Measurements from ENCODE around the gene LDHAL6A. TPM values are rescaled to one million over a fixed set of nuclear protein-coding genes. Genes with fewer than 3 reads are reported as not detected.
A peak's percentile ranks its signal among the peaks of the same experiment; 100 is the strongest.

LDHAL6A gene
- total and polyA plus RNA-seq, 2 of the 13 experiments (the other 11 are each of a cell fraction or from before 2014, with no cell fraction given): not detected

GRCh38 chr11:18526521-18527296, 71.1 kb downstream of the LDHAL6A start, which contains the start of gene TSG101 (continued):
- TF ChIP-seq, protein P1, sequence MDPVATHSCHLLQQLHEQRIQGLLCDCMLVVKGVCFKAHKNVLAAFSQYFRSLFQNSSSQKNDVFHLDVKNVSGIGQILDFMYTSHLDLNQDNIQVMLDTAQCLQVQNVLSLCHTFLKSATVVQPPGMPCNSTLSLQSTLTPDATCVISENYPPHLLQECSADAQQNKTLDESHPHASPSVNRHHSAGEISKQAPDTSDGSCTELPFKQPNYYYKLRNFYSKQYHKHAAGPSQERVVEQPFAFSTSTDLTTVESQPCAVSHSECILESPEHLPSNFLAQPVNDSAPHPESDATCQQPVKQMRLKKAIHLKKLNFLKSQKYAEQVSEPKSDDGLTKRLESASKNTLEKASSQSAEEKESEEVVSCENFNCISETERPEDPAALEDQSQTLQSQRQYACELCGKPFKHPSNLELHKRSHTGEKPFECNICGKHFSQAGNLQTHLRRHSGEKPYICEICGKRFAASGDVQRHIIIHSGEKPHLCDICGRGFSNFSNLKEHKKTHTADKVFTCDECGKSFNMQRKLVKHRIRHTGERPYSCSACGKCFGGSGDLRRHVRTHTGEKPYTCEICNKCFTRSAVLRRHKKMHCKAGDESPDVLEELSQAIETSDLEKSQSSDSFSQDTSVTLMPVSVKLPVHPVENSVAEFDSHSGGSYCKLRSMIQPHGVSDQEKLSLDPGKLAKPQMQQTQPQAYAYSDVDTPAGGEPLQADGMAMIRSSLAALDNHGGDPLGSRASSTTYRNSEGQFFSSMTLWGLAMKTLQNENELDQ (CRISPR knock-in tag; IDR thresholded peaks at IDR 0.05; ENCODE audit: borderline replicate concordance): no peak
- TF ChIP-seq, protein P2, sequence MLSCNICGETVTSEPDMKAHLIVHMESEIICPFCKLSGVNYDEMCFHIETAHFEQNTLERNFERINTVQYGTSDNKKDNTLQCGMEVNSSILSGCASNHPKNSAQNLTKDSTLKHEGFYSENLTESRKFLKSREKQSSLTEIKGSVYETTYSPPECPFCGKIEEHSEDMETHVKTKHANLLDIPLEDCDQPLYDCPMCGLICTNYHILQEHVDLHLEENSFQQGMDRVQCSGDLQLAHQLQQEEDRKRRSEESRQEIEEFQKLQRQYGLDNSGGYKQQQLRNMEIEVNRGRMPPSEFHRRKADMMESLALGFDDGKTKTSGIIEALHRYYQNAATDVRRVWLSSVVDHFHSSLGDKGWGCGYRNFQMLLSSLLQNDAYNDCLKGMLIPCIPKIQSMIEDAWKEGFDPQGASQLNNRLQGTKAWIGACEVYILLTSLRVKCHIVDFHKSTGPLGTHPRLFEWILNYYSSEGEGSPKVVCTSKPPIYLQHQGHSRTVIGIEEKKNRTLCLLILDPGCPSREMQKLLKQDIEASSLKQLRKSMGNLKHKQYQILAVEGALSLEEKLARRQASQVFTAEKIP (CRISPR knock-in tag; IDR thresholded peaks at IDR 0.05; ENCODE audit: borderline replicate concordance): no peak
- TF ChIP-seq ZNF766 (CRISPR knock-in tag; IDR thresholded peaks at IDR 0.05; ENCODE audit: borderline replicate concordance) (peak; percentile 52; the same call in 1 of the 2 replicates), ZNF430 (CRISPR knock-in tag; IDR thresholded peaks at IDR 0.05) (peak; percentile 60), NFATC3 (CRISPR knock-in tag; IDR thresholded peaks at IDR 0.05) (0 out of 2 replicates have a peak, but pooled peaks have one; percentile 69), ZNF7 (CRISPR knock-in tag; IDR thresholded peaks at IDR 0.05) (no peak), ZNF362 (CRISPR knock-in tag; IDR thresholded peaks at IDR 0.05; ENCODE audit: borderline replicate concordance) (peak; percentile 50; the same call in 1 of the 2 replicates), ZNF460 (CRISPR knock-in tag; IDR thresholded peaks at IDR 0.05; ENCODE audit: borderline replicate concordance) (no peak; the same call in 1 of the 2 replicates), PITX1 (CRISPR knock-in tag; IDR thresholded peaks at IDR 0.05) (peak; percentile 72), ZNF224 (CRISPR knock-in tag; IDR thresholded peaks at IDR 0.05) (no peak), POLR2AphosphoS2 (IDR thresholded peaks at IDR 0.05; ENCODE audit: low read depth, low read length) (peak; percentile 53; the same call in 1 of the 2 replicates), EHMT2 (IDR thresholded peaks at IDR 0.05; ENCODE audit: borderline replicate concordance, low read depth, low read length) (no peak), CHD4 (IDR thresholded peaks at IDR 0.05; ENCODE audit: borderline replicate concordance, low read length) (no peak), THAP11 (CRISPR knock-in tag; IDR thresholded peaks at IDR 0.05) (peak; percentile 93), ZBTB21 (CRISPR knock-in tag; IDR thresholded peaks at IDR 0.05) (peak; percentile 56; the same call in 1 of the 2 replicates), SRSF4 (IDR thresholded peaks at IDR 0.05; ENCODE audit: low read depth, low read length, poor library complexity, severe bottlenecking) (no peak), NCOA2 (CRISPR knock-in tag; IDR thresholded peaks at IDR 0.05) (no peak; the same call in 1 of the 2 replicates)
- TF ChIP-seq, protein P3, sequence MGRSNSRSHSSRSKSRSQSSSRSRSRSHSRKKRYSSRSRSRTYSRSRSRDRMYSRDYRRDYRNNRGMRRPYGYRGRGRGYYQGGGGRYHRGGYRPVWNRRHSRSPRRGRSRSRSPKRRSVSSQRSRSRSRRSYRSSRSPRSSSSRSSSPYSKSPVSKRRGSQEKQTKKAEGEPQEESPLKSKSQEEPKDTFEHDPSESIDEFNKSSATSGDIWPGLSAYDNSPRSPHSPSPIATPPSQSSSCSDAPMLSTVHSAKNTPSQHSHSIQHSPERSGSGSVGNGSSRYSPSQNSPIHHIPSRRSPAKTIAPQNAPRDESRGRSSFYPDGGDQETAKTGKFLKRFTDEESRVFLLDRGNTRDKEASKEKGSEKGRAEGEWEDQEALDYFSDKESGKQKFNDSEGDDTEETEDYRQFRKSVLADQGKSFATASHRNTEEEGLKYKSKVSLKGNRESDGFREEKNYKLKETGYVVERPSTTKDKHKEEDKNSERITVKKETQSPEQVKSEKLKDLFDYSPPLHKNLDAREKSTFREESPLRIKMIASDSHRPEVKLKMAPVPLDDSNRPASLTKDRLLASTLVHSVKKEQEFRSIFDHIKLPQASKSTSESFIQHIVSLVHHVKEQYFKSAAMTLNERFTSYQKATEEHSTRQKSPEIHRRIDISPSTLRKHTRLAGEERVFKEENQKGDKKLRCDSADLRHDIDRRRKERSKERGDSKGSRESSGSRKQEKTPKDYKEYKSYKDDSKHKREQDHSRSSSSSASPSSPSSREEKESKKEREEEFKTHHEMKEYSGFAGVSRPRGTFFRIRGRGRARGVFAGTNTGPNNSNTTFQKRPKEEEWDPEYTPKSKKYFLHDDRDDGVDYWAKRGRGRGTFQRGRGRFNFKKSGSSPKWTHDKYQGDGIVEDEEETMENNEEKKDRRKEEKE (IDR thresholded peaks at IDR 0.05): no peak
- TF ChIP-seq, protein P4, sequence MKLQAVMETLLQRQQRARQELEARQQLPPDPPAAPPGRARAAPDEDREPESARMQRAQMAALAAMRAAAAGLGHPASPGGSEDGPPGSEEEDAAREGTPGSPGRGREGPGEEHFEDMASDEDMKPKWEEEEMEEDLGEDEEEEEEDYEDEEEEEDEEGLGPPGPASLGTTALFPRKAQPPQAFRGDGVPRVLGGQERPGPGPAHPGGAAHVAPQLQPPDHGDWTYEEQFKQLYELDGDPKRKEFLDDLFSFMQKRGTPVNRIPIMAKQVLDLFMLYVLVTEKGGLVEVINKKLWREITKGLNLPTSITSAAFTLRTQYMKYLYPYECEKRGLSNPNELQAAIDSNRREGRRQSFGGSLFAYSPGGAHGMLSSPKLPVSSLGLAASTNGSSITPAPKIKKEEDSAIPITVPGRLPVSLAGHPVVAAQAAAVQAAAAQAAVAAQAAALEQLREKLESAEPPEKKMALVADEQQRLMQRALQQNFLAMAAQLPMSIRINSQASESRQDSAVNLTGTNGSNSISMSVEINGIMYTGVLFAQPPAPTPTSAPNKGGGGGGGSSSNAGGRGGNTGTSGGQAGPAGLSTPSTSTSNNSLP (IDR thresholded peaks at IDR 0.05; ENCODE audit: low read depth, low read length): no peak

Data from HepG2 (cell line).